ENCODE results near the gene PRG3.

DNA sequence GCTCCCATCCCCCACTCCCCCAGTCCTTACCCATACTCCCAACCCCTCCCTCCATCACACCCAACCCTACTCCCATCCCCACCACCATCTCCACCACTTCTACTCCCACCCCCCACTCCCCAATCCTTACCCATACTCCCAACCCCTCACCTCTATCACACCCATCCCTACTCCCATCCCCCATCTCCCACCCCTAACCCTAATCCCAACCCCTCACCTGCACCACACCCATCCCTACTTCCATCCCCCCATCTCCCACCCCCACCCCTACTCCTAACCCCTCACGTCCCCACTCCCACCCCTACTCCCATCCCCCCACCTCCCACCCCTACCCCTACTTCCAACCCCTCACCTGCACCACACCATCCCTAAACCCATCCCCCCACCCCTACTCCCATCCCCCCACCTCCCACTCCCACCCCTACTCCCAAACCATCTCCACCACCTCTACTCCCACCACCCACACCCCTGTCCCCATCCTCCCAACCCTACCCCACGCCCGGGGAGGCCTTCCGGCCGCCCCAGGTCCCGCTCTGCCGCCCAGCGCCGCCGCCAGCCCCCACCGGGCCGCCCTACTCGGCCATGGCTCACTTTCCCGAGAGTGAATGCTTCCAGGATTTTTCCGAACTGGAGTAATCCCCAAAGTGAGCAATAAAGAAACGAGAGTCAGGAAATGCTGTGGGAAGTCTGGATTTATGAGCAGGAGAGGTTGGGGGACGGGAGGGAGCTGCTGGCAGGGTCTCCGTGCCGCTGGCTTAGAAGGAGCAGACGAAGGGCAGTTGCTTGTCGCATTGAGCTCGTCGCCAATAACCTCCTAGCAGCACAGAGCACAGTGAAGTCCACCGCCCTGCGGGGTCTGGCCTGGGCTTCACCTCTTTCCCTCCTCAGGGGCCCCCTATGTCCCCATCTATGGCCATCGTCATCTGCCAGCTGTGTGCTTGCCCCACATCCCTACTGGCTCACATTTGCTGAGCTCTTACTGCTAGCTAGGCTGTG, 4.6 kb downstream of the PRG3 start:
- TF ChIP-seq, protein P1, sequence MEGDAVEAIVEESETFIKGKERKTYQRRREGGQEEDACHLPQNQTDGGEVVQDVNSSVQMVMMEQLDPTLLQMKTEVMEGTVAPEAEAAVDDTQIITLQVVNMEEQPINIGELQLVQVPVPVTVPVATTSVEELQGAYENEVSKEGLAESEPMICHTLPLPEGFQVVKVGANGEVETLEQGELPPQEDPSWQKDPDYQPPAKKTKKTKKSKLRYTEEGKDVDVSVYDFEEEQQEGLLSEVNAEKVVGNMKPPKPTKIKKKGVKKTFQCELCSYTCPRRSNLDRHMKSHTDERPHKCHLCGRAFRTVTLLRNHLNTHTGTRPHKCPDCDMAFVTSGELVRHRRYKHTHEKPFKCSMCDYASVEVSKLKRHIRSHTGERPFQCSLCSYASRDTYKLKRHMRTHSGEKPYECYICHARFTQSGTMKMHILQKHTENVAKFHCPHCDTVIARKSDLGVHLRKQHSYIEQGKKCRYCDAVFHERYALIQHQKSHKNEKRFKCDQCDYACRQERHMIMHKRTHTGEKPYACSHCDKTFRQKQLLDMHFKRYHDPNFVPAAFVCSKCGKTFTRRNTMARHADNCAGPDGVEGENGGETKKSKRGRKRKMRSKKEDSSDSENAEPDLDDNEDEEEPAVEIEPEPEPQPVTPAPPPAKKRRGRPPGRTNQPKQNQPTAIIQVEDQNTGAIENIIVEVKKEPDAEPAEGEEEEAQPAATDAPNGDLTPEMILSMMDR (IDR thresholded peaks at IDR 0.05), result no peak
- TF ChIP-seq POLR2A (IDR thresholded peaks at IDR 0.05), result no peak

All from right lobe of liver (tissue), 4 donors.